OCI-LY1 (cell line): ENCODE results near the gene DPH2.

ENCODE experiments used
- H2AFZ ChIP-seq: fragments of 200-600 bp; sonication (generic), shearing (Covaris generic); 2 replicates; pipeline ENCODE4 v1.6.0; 2014; ENCODE audit warnings: antibody characterized with exemption, mild to moderate bottlenecking, low read length
- H3F3A ChIP-seq: fragments of 200-600 bp; sonication (generic), shearing (Covaris generic); 2 replicates; pipeline ENCODE4 v1.6.0; 2014; ENCODE audit warnings: mild to moderate bottlenecking, antibody characterized with exemption, low read length, moderate library complexity; ENCODE audit not compliant: insufficient read depth
- H3K27ac ChIP-seq: fragments of 200-600 bp; sonication (generic); 2 replicates; pipeline ENCODE4 v1.5.1; 2014; ENCODE audit warnings: low read length, mixed run types, mild to moderate bottlenecking, low read depth; ENCODE audit not compliant: poor library complexity, severe bottlenecking
- H3K27me3 ChIP-seq: fragments of 200-600 bp; sonication (generic); 2 replicates; pipeline ENCODE4 v1.6.0; 2014; ENCODE audit warnings: antibody characterized with exemption, mild to moderate bottlenecking, low read length, moderate library complexity; ENCODE audit not compliant: insufficient read depth
- H3K36me3 ChIP-seq: fragments of 200-600 bp; sonication (generic); 2 replicates; pipeline ENCODE4 v1.6.1; 2014; ENCODE audit warnings: mild to moderate bottlenecking, antibody characterized with exemption, low read length, moderate library complexity, mixed read lengths; ENCODE audit not compliant: insufficient read depth
- H3K4me1 ChIP-seq: fragments of 200-600 bp; sonication (generic); 2 replicates; pipeline ENCODE4 v1.5.1; 2014; ENCODE audit warnings: mild to moderate bottlenecking, low read length, moderate library complexity; ENCODE audit not compliant: insufficient read depth, severe bottlenecking
- H3K4me2 ChIP-seq: fragments of 200-600 bp; sonication (generic), shearing (Covaris generic); 2 replicates; pipeline ENCODE4 v1.6.1; 2014; ENCODE audit warnings: low read length
- H3K4me3 ChIP-seq: fragments of 200-600 bp; sonication (generic); 2 replicates; pipeline ENCODE4 v1.5.1; 2014; ENCODE audit warnings: low read length, low read depth, mild to moderate bottlenecking, mixed read lengths; ENCODE audit not compliant: poor library complexity, severe bottlenecking
- H3K79me2 ChIP-seq: fragments of 200-600 bp; shearing (Covaris generic); 2 replicates; pipeline ENCODE4 v1.6.1; 2016; ENCODE audit warnings: mixed run types, low read length, mixed read lengths; ENCODE audit not compliant: insufficient read depth
- H3K9ac ChIP-seq: fragments of 200-600 bp; sonication (generic), shearing (Covaris generic); 2 replicates; pipeline ENCODE4 v1.6.1; 2014; ENCODE audit warnings: mild to moderate bottlenecking, low read length, mixed read lengths
- H3K9me2 ChIP-seq: fragments of 200-600 bp; sonication (generic), shearing (Covaris generic); 2 replicates; pipeline ENCODE4 v1.6.1; 2014; ENCODE audit warnings: low read depth, mild to moderate bottlenecking, low read length, mixed read lengths
- H3K9me3 ChIP-seq: fragments of 200-600 bp; shearing (Covaris generic); 2 replicates; pipeline ENCODE4 v1.6.1; 2014; ENCODE audit warnings: low read length, mixed read lengths
- H4K20me1 ChIP-seq: fragments of 200-600 bp; sonication (generic), shearing (Covaris generic); 2 replicates; pipeline ENCODE4 v1.6.0; 2016; ENCODE audit warnings: mild to moderate bottlenecking, low read length; ENCODE audit not compliant: insufficient read depth
- EZH2 ChIP-seq: fragments of 200-600 bp; sonication (generic), shearing (Covaris generic); IDR thresholded peaks from 2 replicates; pipeline ENCODE4 v1.8.0; 2017; ENCODE audit warnings: borderline replicate concordance, mixed run types, mild to moderate bottlenecking, antibody characterized with exemption, low read length, moderate library complexity, mixed read lengths
- TF ChIP-seq, protein P1 (sequence below): fragments of 200-600 bp; sonication (generic), shearing (Covaris generic); IDR thresholded peaks from 2 replicates; pipeline ENCODE4 v1.5.1; 2017; ENCODE audit warnings: mild to moderate bottlenecking, antibody characterized with exemption, low read length, moderate library complexity, mixed read lengths

DPH2 gene

DNA sequence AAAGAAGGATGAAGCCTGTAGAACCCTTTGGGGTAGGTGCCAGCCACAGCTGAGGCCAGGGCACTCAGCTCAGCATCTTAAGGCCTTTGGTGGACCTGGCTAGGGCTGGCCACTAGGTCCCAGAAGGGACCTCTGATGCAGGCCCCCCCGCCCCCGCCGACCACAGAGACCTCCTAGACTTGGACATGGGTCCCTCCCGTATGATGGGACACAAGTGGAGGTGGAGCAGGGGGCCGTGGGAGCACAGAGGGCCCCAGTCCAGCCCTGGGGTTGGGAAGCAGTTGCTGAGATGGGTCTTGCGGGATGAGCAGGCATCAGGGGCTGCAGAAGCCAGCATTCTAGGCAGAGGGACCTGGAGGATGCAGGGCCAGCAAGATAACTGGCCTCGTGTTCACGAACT, 12.4 kb downstream of the DPH2 start:
- H3F3A ChIP-seq: peaks cover 4% of the 10 kb centered on the region; the same call in 1 of the 2 replicates
- TF ChIP-seq EZH2: no peak
- TF ChIP-seq, protein P1, sequence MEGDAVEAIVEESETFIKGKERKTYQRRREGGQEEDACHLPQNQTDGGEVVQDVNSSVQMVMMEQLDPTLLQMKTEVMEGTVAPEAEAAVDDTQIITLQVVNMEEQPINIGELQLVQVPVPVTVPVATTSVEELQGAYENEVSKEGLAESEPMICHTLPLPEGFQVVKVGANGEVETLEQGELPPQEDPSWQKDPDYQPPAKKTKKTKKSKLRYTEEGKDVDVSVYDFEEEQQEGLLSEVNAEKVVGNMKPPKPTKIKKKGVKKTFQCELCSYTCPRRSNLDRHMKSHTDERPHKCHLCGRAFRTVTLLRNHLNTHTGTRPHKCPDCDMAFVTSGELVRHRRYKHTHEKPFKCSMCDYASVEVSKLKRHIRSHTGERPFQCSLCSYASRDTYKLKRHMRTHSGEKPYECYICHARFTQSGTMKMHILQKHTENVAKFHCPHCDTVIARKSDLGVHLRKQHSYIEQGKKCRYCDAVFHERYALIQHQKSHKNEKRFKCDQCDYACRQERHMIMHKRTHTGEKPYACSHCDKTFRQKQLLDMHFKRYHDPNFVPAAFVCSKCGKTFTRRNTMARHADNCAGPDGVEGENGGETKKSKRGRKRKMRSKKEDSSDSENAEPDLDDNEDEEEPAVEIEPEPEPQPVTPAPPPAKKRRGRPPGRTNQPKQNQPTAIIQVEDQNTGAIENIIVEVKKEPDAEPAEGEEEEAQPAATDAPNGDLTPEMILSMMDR: no peak
- H3K79me2 ChIP-seq: no peaks in the 10 kb centered on the region
- no peak overlapping the region for H2AFZ ChIP-seq
- no peak overlapping the region for H3K27ac ChIP-seq
- H4K20me1 ChIP-seq: no peaks in the 10 kb centered on the region
- H3K4me2 ChIP-seq: no peak overlapping the region
- H3K9me2 ChIP-seq: no peaks in the 10 kb centered on the region
- H3K4me3 ChIP-seq: no peak overlapping the region
- H3K4me1 ChIP-seq: peaks cover 15% of the 10 kb centered on the region
- no peaks in the 10 kb centered on the region for H3K9me3 ChIP-seq
- 0 out of 2 replicates have a peak, but pooled peaks cover 8% of the 10 kb centered on the region for H3K27me3 ChIP-seq
- H3K9ac ChIP-seq: no peak overlapping the region
- H3K36me3 ChIP-seq: peaks cover 15% of the 10 kb centered on the region

DNA sequence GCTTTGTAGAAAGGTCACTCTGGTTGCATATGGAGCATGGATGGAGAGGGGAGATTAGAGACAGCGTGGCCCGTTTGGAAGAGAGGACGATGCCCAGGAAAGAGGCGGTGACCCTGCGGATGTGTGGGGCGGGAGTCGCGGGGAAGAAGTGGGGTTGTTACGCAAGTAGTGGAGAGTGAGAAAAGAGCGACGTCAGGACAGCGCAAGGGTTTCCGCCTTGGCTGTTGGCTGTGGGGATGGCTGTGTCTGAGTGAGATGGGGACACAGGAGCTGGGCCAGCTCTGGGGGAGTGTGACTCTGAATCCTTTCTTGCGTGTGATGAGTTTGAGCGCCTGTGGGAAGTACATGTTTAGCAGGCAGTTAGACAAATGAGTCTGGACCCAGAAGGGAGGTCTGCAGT, 13.0 kb downstream of the DPH2 start:
- no peak overlapping the region for H3K27ac ChIP-seq
- no peaks in the 10 kb centered on the region for H3K9me2 ChIP-seq
- H3K4me1 ChIP-seq: peaks cover 14% of the 10 kb centered on the region
- no peaks in the 10 kb centered on the region for H3K79me2 ChIP-seq
- peaks cover 9% of the 10 kb centered on the region for H3K36me3 ChIP-seq
- H3F3A ChIP-seq: peaks cover 1% of the 10 kb centered on the region; the same call in 1 of the 2 replicates
- H2AFZ ChIP-seq: no peak overlapping the region
- no peak overlapping the region for H3K4me2 ChIP-seq
- H3K27me3 ChIP-seq: 0 out of 2 replicates have a peak, but pooled peaks cover 8% of the 10 kb centered on the region
- H3K9ac ChIP-seq: no peak overlapping the region
- TF ChIP-seq, protein P1: no peak
- TF ChIP-seq EZH2: no peak
- no peak overlapping the region for H3K4me3 ChIP-seq
- no peaks in the 10 kb centered on the region for H3K9me3 ChIP-seq
- H4K20me1 ChIP-seq: no peaks in the 10 kb centered on the region

DNA sequence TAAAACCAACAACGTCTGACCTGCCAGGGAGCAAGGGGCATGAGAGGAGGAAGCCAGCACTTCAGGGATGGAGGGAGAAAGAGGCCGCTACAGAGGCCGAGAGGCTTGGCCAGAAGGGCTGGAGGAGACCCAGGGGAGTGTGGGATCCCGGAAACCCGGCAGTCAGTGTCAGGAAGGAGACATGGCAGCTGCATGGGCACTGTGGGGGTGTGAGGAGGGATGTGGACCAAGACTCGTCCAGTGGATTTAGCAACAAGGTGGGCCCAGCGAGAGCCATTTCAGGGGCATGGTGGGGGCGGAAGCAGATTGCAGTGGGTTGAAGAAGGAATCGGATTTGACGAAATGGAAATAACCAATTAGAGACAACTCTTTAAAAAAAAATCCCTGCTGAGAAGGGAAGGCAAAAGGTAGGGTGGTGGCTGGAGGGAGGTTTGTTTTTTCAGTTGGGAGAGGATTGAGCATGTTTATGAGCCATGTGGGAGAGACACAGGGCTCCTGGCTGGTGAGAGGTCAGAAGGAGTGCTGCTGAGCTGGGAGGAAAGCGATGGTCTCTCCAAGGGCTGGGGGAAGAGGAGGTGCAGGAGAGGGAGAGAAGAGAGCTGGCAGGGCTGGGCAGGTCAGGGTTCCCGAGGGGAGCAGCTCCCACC, 13.6 kb downstream of the DPH2 start:
- Histone ChIP-seq H3K9me3 (no peaks in the 10 kb centered on the region), H3K27ac (no peak overlapping the region), H3F3A (no peaks in the 10 kb centered on the region), H3K27me3 (0 out of 2 replicates have a peak, but pooled peaks cover 8% of the 10 kb centered on the region), H2AFZ (no peak overlapping the region), H3K4me1 (peaks cover 11% of the 10 kb centered on the region), H4K20me1 (no peaks in the 10 kb centered on the region), H3K9ac (no peak overlapping the region), H3K9me2 (no peaks in the 10 kb centered on the region), H3K79me2 (no peaks in the 10 kb centered on the region), H3K4me2 (no peak overlapping the region), H3K4me3 (no peak overlapping the region), H3K36me3 (peaks cover 4% of the 10 kb centered on the region)
- TF ChIP-seq, protein P1: no peak
- no peak for TF ChIP-seq EZH2
